Thoracic aorta (tissue), 2 donors: ENCODE measurements around the gene LYSMD2. TPM values are rescaled to one million over a fixed set of nuclear protein-coding genes. Genes with fewer than 3 reads are reported as not detected.

Source experiments
- ATAC-seq: fragments of 150-250 bp; one replicate; pipeline ENCODE4 v1.8.0; 2017; ENCODE audit warnings: low read depth; ENCODE audit not compliant: insufficient number of reproducible peaks, low FRiP score
- DNase-seq: peaks from one replicate; pipeline ENCODE4 v3.0.0-alpha.2; 2020; ENCODE audit warnings: low spot score
- H3K27ac ChIP-seq, 2 donors: fragments of 200-600 bp; sonication (generic); 1 replicate in 1 of 2; 2 replicates in 1 of 2; pipeline ENCODE4 v1.5.1; 2016; ENCODE audit warnings: mild to moderate bottlenecking in 2 of 2, moderate library complexity in 2 of 2
- H3K27me3 ChIP-seq: fragments of 200-600 bp; sonication (generic); replicated peaks from 2 replicates; pipeline ENCODE4 v1.6.0; 2016; ENCODE audit warnings: mild to moderate bottlenecking; ENCODE audit not compliant: insufficient read depth
- H3K36me3 ChIP-seq: fragments of 200-600 bp; sonication (generic); one replicate; pipeline ENCODE4 v1.5.1; 2016
- H3K4me1 ChIP-seq, 2 donors: fragments of 200-600 bp; sonication (generic); 1 replicate in 1 of 2; 2 replicates in 1 of 2; pipeline versions ENCODE4 v1.5.1 to v1.6.0; 2016; ENCODE audit warnings: low read depth in 2 of 2, mild to moderate bottlenecking in 1 of 2; ENCODE audit not compliant: control insufficient read depth in 1 of 2
- H3K4me3 ChIP-seq: fragments of 200-600 bp; sonication (generic); 2 replicates; pipeline ENCODE4 v1.5.1; 2016; ENCODE audit warnings: mild to moderate bottlenecking
- H3K9me3 ChIP-seq: fragments of 200-600 bp; sonication (generic); 2 replicates; pipeline ENCODE4 v1.5.1; 2016
- total RNA-seq, 2 donors: library from RNA; depleted of rRNA; stranded (reverse); fragments of >200 nt; gene quantifications; one replicate each; pipeline versions ENCODE4 v1.1.0 to v1.2.3, GENCODE V29; 2016
- TF ChIP-seq, protein P1 (sequence below): fragments of 200-600 bp; sonication (generic); IDR thresholded peaks from one replicate; pipeline ENCODE4 v1.5.1; 2019; ENCODE audit warnings: antibody characterized with exemption

Gene LYSMD2
- total RNA-seq, 2 donors from 2014 or later: 16.8 to 21.8 TPM

DNA sequence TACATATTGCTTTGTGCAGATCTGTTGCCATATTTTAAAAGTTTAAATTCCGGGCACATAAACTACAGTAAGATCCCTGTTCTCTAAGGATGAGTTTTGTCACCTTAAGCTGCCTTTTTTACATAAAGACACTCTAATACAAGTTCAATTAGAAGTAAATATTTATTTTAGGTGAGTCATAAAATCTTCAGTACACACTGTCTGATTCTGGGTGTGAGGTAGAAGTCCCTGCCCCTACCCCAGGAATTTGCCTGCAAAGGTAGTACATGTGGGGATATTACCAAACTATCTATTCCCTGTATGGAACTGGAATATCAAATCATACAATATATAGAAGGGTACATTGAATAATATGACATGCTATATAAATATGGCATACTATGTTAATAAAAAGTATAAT, 49.9 kb downstream of the LYSMD2 start:
- H3K36me3 ChIP-seq: no peaks in the 10 kb centered on the region
- H3K27me3 ChIP-seq: no peaks in the 10 kb centered on the region
- H3K27ac ChIP-seq: no peak overlapping the region
- no peaks in the 10 kb centered on the region for H3K4me1 ChIP-seq
- no peak overlapping the region for H3K4me3 ChIP-seq
- H3K9me3 ChIP-seq: no peaks in the 10 kb centered on the region
- TF ChIP-seq, protein P1, sequence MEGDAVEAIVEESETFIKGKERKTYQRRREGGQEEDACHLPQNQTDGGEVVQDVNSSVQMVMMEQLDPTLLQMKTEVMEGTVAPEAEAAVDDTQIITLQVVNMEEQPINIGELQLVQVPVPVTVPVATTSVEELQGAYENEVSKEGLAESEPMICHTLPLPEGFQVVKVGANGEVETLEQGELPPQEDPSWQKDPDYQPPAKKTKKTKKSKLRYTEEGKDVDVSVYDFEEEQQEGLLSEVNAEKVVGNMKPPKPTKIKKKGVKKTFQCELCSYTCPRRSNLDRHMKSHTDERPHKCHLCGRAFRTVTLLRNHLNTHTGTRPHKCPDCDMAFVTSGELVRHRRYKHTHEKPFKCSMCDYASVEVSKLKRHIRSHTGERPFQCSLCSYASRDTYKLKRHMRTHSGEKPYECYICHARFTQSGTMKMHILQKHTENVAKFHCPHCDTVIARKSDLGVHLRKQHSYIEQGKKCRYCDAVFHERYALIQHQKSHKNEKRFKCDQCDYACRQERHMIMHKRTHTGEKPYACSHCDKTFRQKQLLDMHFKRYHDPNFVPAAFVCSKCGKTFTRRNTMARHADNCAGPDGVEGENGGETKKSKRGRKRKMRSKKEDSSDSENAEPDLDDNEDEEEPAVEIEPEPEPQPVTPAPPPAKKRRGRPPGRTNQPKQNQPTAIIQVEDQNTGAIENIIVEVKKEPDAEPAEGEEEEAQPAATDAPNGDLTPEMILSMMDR: no peak
- ATAC-seq (no peak), DNase-seq (no peak)

DNA sequence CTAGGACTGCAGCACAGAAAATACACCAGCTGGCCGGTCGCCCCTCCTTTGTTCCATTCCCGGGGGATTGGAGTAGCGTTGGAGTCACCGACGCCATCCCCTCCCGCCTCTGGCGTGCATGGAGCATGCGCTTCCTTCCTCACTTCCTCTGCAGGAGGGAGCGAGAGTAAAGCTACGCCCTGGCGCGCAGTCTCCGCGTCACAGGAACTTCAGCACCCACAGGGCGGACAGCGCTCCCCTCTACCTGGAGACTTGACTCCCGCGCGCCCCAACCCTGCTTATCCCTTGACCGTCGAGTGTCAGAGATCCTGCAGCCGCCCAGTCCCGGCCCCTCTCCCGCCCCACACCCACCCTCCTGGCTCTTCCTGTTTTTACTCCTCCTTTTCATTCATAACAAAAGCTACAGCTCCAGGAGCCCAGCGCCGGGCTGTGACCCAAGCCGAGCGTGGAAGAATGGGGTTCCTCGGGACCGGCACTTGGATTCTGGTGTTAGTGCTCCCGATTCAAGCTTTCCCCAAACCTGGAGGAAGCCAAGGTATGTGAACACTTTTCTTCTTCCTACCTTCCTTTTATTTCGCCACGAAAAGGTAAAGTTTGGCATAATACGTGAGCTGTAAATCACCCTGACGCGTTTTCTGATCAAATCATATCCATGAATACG, 56.0 kb downstream of the LYSMD2 start, which contains the start of gene SCG3:
TSS of gene SCG3 (plus strand) at position 201 of the 661 bp plus-strand sequence. CDS start at position 454, 253 bp downstream.
- ATAC-seq (no peak), DNase-seq (no peak)
- H3K4me3 ChIP-seq: no peak within 1 kb of the TSS

DNA sequence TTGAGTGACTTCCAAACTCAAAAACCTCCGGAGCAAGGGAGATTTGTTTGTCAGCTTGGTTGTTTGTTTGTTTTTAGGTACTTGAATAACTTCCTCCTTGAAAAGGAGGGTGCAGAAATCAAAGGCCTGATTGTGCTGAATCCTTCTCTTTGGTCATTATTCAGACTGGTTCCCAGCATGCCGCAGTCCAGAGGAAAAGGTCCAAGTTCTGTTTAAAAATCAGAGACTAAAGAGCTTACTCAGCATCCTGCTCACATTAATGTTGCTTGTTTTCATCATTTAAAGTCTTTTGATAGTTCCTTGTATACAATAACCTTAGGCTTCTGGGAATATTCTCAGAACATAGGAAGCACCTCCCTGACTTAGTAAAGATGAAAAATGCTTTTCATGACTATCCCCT, 57.1 kb downstream of the LYSMD2 start:
- no peak overlapping the region for H3K4me3 ChIP-seq
- no peaks in the 10 kb centered on the region for H3K27me3 ChIP-seq
- TF ChIP-seq, protein P1: no peak
- no peaks in the 10 kb centered on the region for H3K9me3 ChIP-seq
- ATAC-seq (no peak), DNase-seq (no peak)
- H3K4me1 ChIP-seq: no peaks in the 10 kb centered on the region
- H3K36me3 ChIP-seq: no peaks in the 10 kb centered on the region
- H3K27ac ChIP-seq: no peak overlapping the region

More for the DNA sequence above, 56.0 kb downstream of the LYSMD2 start, which contains the start of gene SCG3:
- Histone ChIP-seq H3K27ac (no peak within 1 kb of the TSS), H3K4me1 (no peaks in the 10 kb centered on the region), H3K36me3 (no peaks in the 10 kb centered on the region), H3K27me3 (no peaks in the 10 kb centered on the region), H3K9me3 (no peaks in the 10 kb centered on the region)
- TF ChIP-seq, protein P1: no peak

DNA sequence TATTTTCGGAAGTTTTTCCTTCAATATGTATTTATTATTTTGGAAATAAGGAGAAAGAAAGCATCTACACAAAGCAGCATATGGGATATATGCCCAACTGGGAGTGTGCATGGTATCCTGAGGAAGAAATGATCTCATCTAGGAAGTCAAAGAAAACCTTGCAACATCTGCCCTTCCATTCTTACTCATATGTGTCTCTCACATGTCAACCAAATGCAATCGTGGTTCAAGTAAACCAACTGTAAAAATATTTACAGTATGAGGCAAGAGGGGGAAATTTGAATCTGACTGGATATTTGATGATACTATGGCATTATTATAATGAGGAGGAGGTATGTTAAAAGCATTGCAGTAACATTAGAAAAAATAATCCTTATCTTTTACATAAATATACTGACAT, 59.4 kb downstream of the LYSMD2 start:
- H3K27ac ChIP-seq: no peak overlapping the region
- TF ChIP-seq, protein P1: no peak
- no peak overlapping the region for H3K4me3 ChIP-seq
- H3K27me3 ChIP-seq: no peaks in the 10 kb centered on the region
- H3K9me3 ChIP-seq: no peaks in the 10 kb centered on the region
- ATAC-seq (no peak), DNase-seq (no peak)
- H3K36me3 ChIP-seq: no peaks in the 10 kb centered on the region
- no peaks in the 10 kb centered on the region for H3K4me1 ChIP-seq

DNA sequence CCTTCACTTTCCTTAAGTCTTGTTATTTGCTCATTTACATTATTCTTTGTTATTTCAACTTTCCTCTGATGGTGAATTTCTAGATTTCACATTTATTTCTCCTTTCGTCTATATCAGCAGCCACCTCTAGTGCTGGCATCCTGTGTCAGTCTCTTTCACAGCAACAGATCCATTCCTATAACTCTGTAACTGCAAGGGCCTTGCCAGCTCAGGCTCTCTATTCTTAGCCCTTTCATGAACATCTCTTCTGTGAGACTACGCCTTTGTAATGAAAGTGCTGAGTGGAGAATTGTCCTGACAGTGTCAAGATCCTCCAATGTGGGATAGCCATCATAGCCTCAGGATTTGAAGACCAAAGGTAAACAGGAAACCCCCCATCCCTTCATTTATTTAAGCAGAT, 60.0 kb downstream of the LYSMD2 start:
- Histone ChIP-seq H3K36me3 (no peaks in the 10 kb centered on the region), H3K4me1 (no peaks in the 10 kb centered on the region), H3K27me3 (no peaks in the 10 kb centered on the region), H3K4me3 (no peak overlapping the region), H3K9me3 (no peaks in the 10 kb centered on the region), H3K27ac (no peak overlapping the region)
- DNase-seq (no peak), ATAC-seq (no peak)
- TF ChIP-seq, protein P1: no peak
